IMR-90 (cell line): ENCODE results near the gene MORN5. TPM values are rescaled to one million over a fixed set of nuclear protein-coding genes. Genes with fewer than 3 reads are reported as not detected.

Source experiments
- ATAC-seq: fragments of 200-7000 bp; cut with Tn5 transposase; 2 replicates; pipeline ENCODE4 v1.9.1; 2020; ENCODE audit warnings: low read depth, mild to moderate bottlenecking, moderate library complexity
- BruUV-seq: library from RNA; stranded (reverse); fragments of 400-500 nt; replicated peaks from 2 replicates; lab custom pipeline; 2021; lab: Mats Ljungman, UMichigan
- CTCF ChIA-PET: fragments of 300-600 bp; formaldehyde crosslinking; extraction: SDS; loops from one replicate; lab custom pipeline; 2021; ENCODE audit warnings: antibody characterized with exemption; lab: Yijun Ruan, JAX
- POLR2A ChIA-PET: fragments of 300-600 bp; sonication (Branson Sonifier 250); formaldehyde crosslinking; loops from one replicate; lab custom pipeline; 2022; ENCODE audit warnings: antibody characterized with exemption; ENCODE audit not compliant: unreplicated experiment; lab: Charles Lee
- DNase-seq: peaks from one replicate; pipeline ENCODE4 v3.0.0; 2013
- H2AFZ ChIP-seq: replicated peaks from 2 replicates; pipeline ENCODE3; 2013; ENCODE audit warnings: low read length, mild to moderate bottlenecking; ENCODE audit not compliant: poor library complexity
- H2AK5ac ChIP-seq: 2 replicates; pipeline ENCODE4 v1.6.1; 2013; ENCODE audit warnings: low read depth, low read length, inconsistent platforms
- H2AK9ac ChIP-seq: replicated peaks from 2 replicates; pipeline ENCODE3; 2013; ENCODE audit warnings: mild to moderate bottlenecking, low read depth, low read length, moderate library complexity; ENCODE audit not compliant: poor library complexity
- H2BK120ac ChIP-seq: 2 replicates; pipeline ENCODE4 v1.6.1; 2013; ENCODE audit warnings: low read depth, low read length, inconsistent platforms
- H2BK15ac ChIP-seq: 3 replicates; pipeline ENCODE4 v1.6.1; 2013; ENCODE audit warnings: low read depth, low read length, inconsistent platforms
- H2BK20ac ChIP-seq: 2 replicates; pipeline ENCODE4 v1.6.1; 2013; ENCODE audit warnings: low read depth, mild to moderate bottlenecking, inconsistent platforms, low read length, moderate library complexity
- H2BK5ac ChIP-seq: 2 replicates; pipeline ENCODE4 v1.6.1; 2013; ENCODE audit warnings: mild to moderate bottlenecking, low read depth, low read length, inconsistent platforms; ENCODE audit not compliant: poor library complexity, severe bottlenecking
- H3K14ac ChIP-seq: replicated peaks from 2 replicates; pipeline ENCODE4 v1.6.1; 2013; ENCODE audit warnings: low read depth, low read length, inconsistent platforms
- H3K18ac ChIP-seq: 2 replicates; pipeline ENCODE4 v1.6.1; 2013; ENCODE audit warnings: low read depth, low read length, control low read depth
- H3K23ac ChIP-seq: 2 replicates; pipeline ENCODE4 v1.6.1; 2013; ENCODE audit warnings: low read depth, low read length, inconsistent platforms
- H3K27ac ChIP-seq: 2 replicates; pipeline ENCODE4 v1.5.1; 2013; ENCODE audit warnings: mild to moderate bottlenecking, control low read depth, low read length; ENCODE audit not compliant: insufficient read depth
- H3K27me3 ChIP-seq: 2 replicates; pipeline ENCODE4 v1.6.1; 2013; ENCODE audit warnings: low read length; ENCODE audit not compliant: control insufficient read depth, insufficient read depth
- H3K36me3 ChIP-seq: 2 replicates; pipeline ENCODE4 v1.6.1; 2013; ENCODE audit warnings: low read length, mixed read lengths; ENCODE audit not compliant: control insufficient read depth, insufficient read depth
- H3K4ac ChIP-seq: 2 replicates; pipeline ENCODE4 v1.6.1; 2013; ENCODE audit warnings: low read depth, low read length, inconsistent platforms
- H3K4me1 ChIP-seq: 2 replicates; pipeline ENCODE4 v1.6.1; 2013; ENCODE audit warnings: low read length, mixed read lengths; ENCODE audit not compliant: control insufficient read depth, insufficient read depth
- H3K4me2 ChIP-seq: 2 replicates; pipeline ENCODE4 v1.6.1; 2013; ENCODE audit warnings: low read depth, mild to moderate bottlenecking, control low read depth, low read length, moderate library complexity
- H3K4me3 ChIP-seq: 2 replicates; pipeline ENCODE4 v1.5.1; 2013; ENCODE audit warnings: low read depth, mild to moderate bottlenecking, control low read depth, low read length, moderate library complexity; ENCODE audit not compliant: insufficient read depth
- H3K56ac ChIP-seq: 2 replicates; pipeline ENCODE4 v1.6.1; 2013; ENCODE audit warnings: low read length, inconsistent platforms; ENCODE audit not compliant: insufficient read depth; ENCODE audit errors: extremely low read depth
- H3K79me1 ChIP-seq, 2 experiments: 2 replicates each; pipeline ENCODE4 v1.6.1; 2013; ENCODE audit warnings: low read length in 2 of 2, inconsistent platforms in 1 of 2, low read depth in 1 of 2
- H3K9ac ChIP-seq: 2 replicates; pipeline ENCODE4 v1.6.1; 2013; ENCODE audit warnings: low read depth, low read length, control low read depth
- H3K9me1 ChIP-seq: 2 replicates; pipeline ENCODE4 v1.6.1; 2013; ENCODE audit warnings: low read length, inconsistent platforms; ENCODE audit not compliant: insufficient read depth
- H3K9me3 ChIP-seq: 2 replicates; pipeline ENCODE4 v1.6.1; 2013; ENCODE audit warnings: low read length; ENCODE audit not compliant: control insufficient read depth, insufficient read depth
- H4K20me1 ChIP-seq: 2 replicates; pipeline ENCODE4 v1.6.1; 2013; ENCODE audit warnings: low read length, inconsistent platforms; ENCODE audit not compliant: insufficient read depth
- H4K5ac ChIP-seq: 2 replicates; pipeline ENCODE4 v1.6.1; 2013; ENCODE audit warnings: mild to moderate bottlenecking, low read depth, low read length, control low read depth
- H4K8ac ChIP-seq, 2 experiments: 2 replicates each; pipeline ENCODE4 v1.6.1; 2013; ENCODE audit warnings: low read depth in 2 of 2, low read length in 2 of 2, control low read depth in 1 of 2, inconsistent platforms in 1 of 2
- H4K91ac ChIP-seq: 2 replicates; pipeline ENCODE4 v1.6.1; 2013; ENCODE audit warnings: low read depth, low read length, inconsistent platforms; ENCODE audit not compliant: insufficient read depth
- BHLHE40 ChIP-seq: fragments of 150-350 bp; IDR thresholded peaks from 2 replicates; pipeline ENCODE4 v1.6.1; 2016; ENCODE audit warnings: mild to moderate bottlenecking, low read depth, low read length
- CHD1 ChIP-seq: IDR thresholded peaks from 2 replicates; pipeline ENCODE4 v1.6.1; 2012; ENCODE audit warnings: low read depth, low read length, improper control_type of control experiment
- CTCF ChIP-seq: conservative IDR thresholded peaks from 2 replicates; pipeline ENCODE4 v1.5.1; 2012; ENCODE audit warnings: mild to moderate bottlenecking, low read depth, low read length, improper control_type of control experiment
- ELK1 ChIP-seq: fragments of 150-350 bp; IDR thresholded peaks from 2 replicates; pipeline ENCODE4 v1.6.1; 2016; ENCODE audit warnings: low read depth, mild to moderate bottlenecking, low read length, moderate library complexity, borderline replicate concordance
- MAFK ChIP-seq: IDR thresholded peaks from 2 replicates; pipeline ENCODE4 v1.6.1; 2012; ENCODE audit warnings: low read depth, low read length, improper control_type of control experiment
- MAZ ChIP-seq: IDR thresholded peaks from 2 replicates; pipeline ENCODE4 v1.6.1; 2012; ENCODE audit warnings: low read depth, mild to moderate bottlenecking, low read length, improper control_type of control experiment, moderate library complexity, borderline replicate concordance
- MXI1 ChIP-seq: IDR thresholded peaks from 2 replicates; pipeline ENCODE4 v1.6.1; 2012; ENCODE audit warnings: low read depth, mild to moderate bottlenecking, low read length, moderate library complexity, borderline replicate concordance
- POLR2A ChIP-seq: IDR thresholded peaks from 2 replicates; pipeline ENCODE4 v1.6.1; 2012; ENCODE audit warnings: mild to moderate bottlenecking, low read depth, low read length
- RAD21 ChIP-seq: IDR thresholded peaks from 2 replicates; pipeline ENCODE4 v1.6.1; 2012; ENCODE audit warnings: low read length, improper control_type of control experiment
- RCOR1 ChIP-seq: IDR thresholded peaks from 2 replicates; pipeline ENCODE4 v1.6.1; 2012; ENCODE audit warnings: mild to moderate bottlenecking, low read length, improper control_type of control experiment; ENCODE audit not compliant: insufficient replicate concordance
- RFX5 ChIP-seq: IDR thresholded peaks from 2 replicates; pipeline ENCODE4 v1.8.0; 2012; ENCODE audit warnings: low read depth, mild to moderate bottlenecking, low read length, moderate library complexity
- SMC3 ChIP-seq: fragments of 150-350 bp; IDR thresholded peaks from 2 replicates; pipeline ENCODE4 v1.6.1; 2016; ENCODE audit warnings: low read depth, mild to moderate bottlenecking, antibody characterized with exemption, low read length, moderate library complexity
- dilution Hi-C: fragments of 300-500 bp; cut with HindIII; formaldehyde crosslinking; loops from one replicate; pipeline ENCODE4 v1.14.3; 2018; ENCODE audit warnings: low sequenced_read_pairs; ENCODE audit not compliant: unreplicated experiment
- in situ Hi-C: fragments of 300-500 bp; cut with MboI; formaldehyde crosslinking; loops from 3 replicates; pipeline ENCODE4 v1.14.3; 2019; ENCODE audit warnings: low sequenced_read_pairs, inconsistent platforms, mixed read lengths
- intact Hi-C: fragments of 100-400 bp; cut with micrococcal nuclease; formaldehyde crosslinking; loops from 2 replicates; pipeline ENCODE4 v1.10.0; 2022
- polyA plus RNA-seq, 3 experiments: library from polyadenylated mRNA; depleted of rRNA; stranded (reverse); fragments of >200 nt; gene quantifications; 2 replicates each; pipeline ENCODE4 v1.2.3, GENCODE V29; 2012; ENCODE audit warnings: low replicate concordance in 1 of 3
- total RNA-seq: library from RNA; depleted of rRNA; stranded (reverse); fragments of >200 nt; gene quantifications from 2 replicates; pipeline ENCODE4 v1.2.3, GENCODE V29; 2012

Gene MORN5
- total and polyA plus RNA-seq, 2 of the 4 experiments (the other 2 are of a cell fraction) = not detected

GRCh38 chr9:122162415-122162814, 2.7 kb downstream of the MORN5 start:
- Histone ChIP-seq H3K14ac (no peak overlapping the region), H3K36me3 (no peaks in the 10 kb centered on the region), H2BK15ac (no peak overlapping the region), H4K91ac (no peak overlapping the region), H3K4ac (no peak overlapping the region), H3K23ac (no peak overlapping the region), H2AFZ (no peak overlapping the region), H2AK5ac (no peak overlapping the region), H2AK9ac (no peak overlapping the region), H3K9me1 (peaks cover 4% of the 10 kb centered on the region; the same call in 1 of the 2 replicates), H3K18ac (no peak overlapping the region), H2BK20ac (no peak overlapping the region), H2BK5ac (no peak overlapping the region), H3K4me1 (peaks cover 2% of the 10 kb centered on the region), H3K27me3 (peaks cover 19% of the 10 kb centered on the region), H3K9ac (no peak overlapping the region), H3K4me3 (no peak overlapping the region), H4K20me1 (0 out of 2 replicates have a peak, but pooled peaks cover 5% of the 10 kb centered on the region), H3K56ac (no peak overlapping the region), H4K5ac (no peak overlapping the region), H3K79me1 (peaks cover 12 to 19% of the 10 kb centered on the region in 2 experiments), H2BK120ac (no peak overlapping the region), H4K8ac (no peak overlapping the region), H3K4me2 (no peak overlapping the region), H3K27ac (no peak overlapping the region), H3K9me3 (no peaks in the 10 kb centered on the region; the same call in 1 of the 2 replicates)
- intact Hi-C loops = no loop called here
- in situ Hi-C loops = no loop called here
- CTCF ChIA-PET = no interaction called here
- DNase-seq = no peak
- POLR2A ChIA-PET = no interaction called here
- ATAC-seq = no peak
- dilution Hi-C loops = no loop called here
- BruUV-seq = no TSS peak
- no peak for TF ChIP-seq CHD1
- TF ChIP-seq POLR2A = no peak
- TF ChIP-seq MXI1 = no peak
- no peak for TF ChIP-seq CTCF
- TF ChIP-seq MAFK = no peak
- TF ChIP-seq ELK1 = no peak
- TF ChIP-seq RAD21 = no peak
- TF ChIP-seq SMC3 = no peak
- no peak for TF ChIP-seq RFX5
- TF ChIP-seq RCOR1 = no peak
- no peak for TF ChIP-seq MAZ
- no peak for TF ChIP-seq BHLHE40
